ENCODE results near the gene CCDC167. TPM values are rescaled to one million over a fixed set of nuclear protein-coding genes. Genes with fewer than 3 reads are reported as not detected.
A peak's percentile ranks its signal among the peaks of the same experiment; 100 is the strongest.

CCDC167 gene
- total RNA-seq, 1 donor from 2014 or later, result 10.4 TPM

GRCh38 chr6:37531437-37532036 lies 31.8 kb upstream of the CCDC167 start:
- intact Hi-C loops (cut with DNase I), result no loop called here

GRCh38 chr6:37531026-37531425 lies 31.3 kb upstream of the CCDC167 start:
- intact Hi-C loops (cut with DNase I), result no loop called here
- DNase-seq (ENCODE audit: low spot score), result no peak
- ATAC-seq, result no peak

More at GRCh38 chr6:37531437-37532036, 31.8 kb upstream of the CCDC167 start:
- ATAC-seq (no peak), DNase-seq (ENCODE audit: low spot score) (no peak)

GRCh38 chr6:37530297-37530696 lies 30.6 kb upstream of the CCDC167 start:
- ATAC-seq (no peak), DNase-seq (ENCODE audit: low spot score) (no peak)
- intact Hi-C loops (cut with DNase I), result no loop called here

GRCh38 chr6:37528541-37528940 lies 28.8 kb upstream of the CCDC167 start:
- intact Hi-C loops (cut with DNase I), result no loop called here
- ATAC-seq (no peak), DNase-seq (ENCODE audit: low spot score) (no peak)

GRCh38 chr6:37525460-37526357 lies 26.0 kb upstream of the CCDC167 start:
- intact Hi-C loops (cut with DNase I), result no loop called here
- ATAC-seq (no peak), DNase-seq (ENCODE audit: low spot score) (no peak)

- ATAC-seq (no peak), DNase-seq (ENCODE audit: low spot score) (no peak)
- intact Hi-C loops (cut with DNase I), result no loop called here
These were observed 25.3 kb upstream of the CCDC167 start for GRCh38 chr6:37524970-37525318.

GRCh38 chr6:37524025-37524969 lies 24.6 kb upstream of the CCDC167 start:
- no peak for ATAC-seq
- intact Hi-C loops (cut with DNase I), result no loop called here
- no peak for DNase-seq (ENCODE audit: low spot score)

- intact Hi-C loops (cut with DNase I), result no loop called here
- DNase-seq (ENCODE audit: low spot score) (no peak), ATAC-seq (no peak)
These were observed 23.7 kb upstream of the CCDC167 start for GRCh38 chr6:37523412-37523811.

- DNase-seq (ENCODE audit: low spot score), result no peak
- no peak for ATAC-seq
- intact Hi-C loops (cut with DNase I), result no loop called here
These were observed 23.1 kb upstream of the CCDC167 start for GRCh38 chr6:37522836-37523235.

- no peak for ATAC-seq
- intact Hi-C loops (cut with DNase I), result no loop called here
- no peak for DNase-seq (ENCODE audit: low spot score)
These were observed 22.0 kb upstream of the CCDC167 start for GRCh38 chr6:37521674-37522073.

- ATAC-seq (no peak), DNase-seq (ENCODE audit: low spot score) (no peak)
- intact Hi-C loops (cut with DNase I), result no loop called here
These were observed 21.2 kb upstream of the CCDC167 start for GRCh38 chr6:37520926-37521325.

- ATAC-seq, result no peak
- no peak for DNase-seq (ENCODE audit: low spot score)
- intact Hi-C loops (cut with DNase I), result no loop called here
These were observed 19.8 kb upstream of the CCDC167 start for GRCh38 chr6:37519461-37519860.

- intact Hi-C loops (cut with DNase I), result no loop called here
- ATAC-seq (no peak), DNase-seq (ENCODE audit: low spot score) (no peak)
These were observed 18.4 kb upstream of the CCDC167 start for GRCh38 chr6:37518116-37518515.

- intact Hi-C loops (cut with DNase I), result no loop called here
- DNase-seq (ENCODE audit: low spot score) (no peak), ATAC-seq (peak; percentile 18)
These were observed 17.7 kb upstream of the CCDC167 start for GRCh38 chr6:37517411-37517812.

- DNase-seq (ENCODE audit: low spot score) (no peak), ATAC-seq (peak; percentile 26)
- intact Hi-C loops (cut with DNase I), result no loop called here
These were observed 17.3 kb upstream of the CCDC167 start for GRCh38 chr6:37516920-37517405.

GRCh38 chr6:37516076-37516919 lies 16.6 kb upstream of the CCDC167 start:
- no peak for DNase-seq (ENCODE audit: low spot score)
- intact Hi-C loops (cut with DNase I), result no loop called here
- ATAC-seq, result peak; percentile 31

GRCh38 chr6:37515712-37516075 lies 16.0 kb upstream of the CCDC167 start:
- intact Hi-C loops (cut with DNase I), result no loop called here
- ATAC-seq (no peak), DNase-seq (ENCODE audit: low spot score) (no peak)

- ATAC-seq (no peak), DNase-seq (ENCODE audit: low spot score) (no peak)
- intact Hi-C loops (cut with DNase I), result no loop called here
These were observed 15.1 kb upstream of the CCDC167 start for GRCh38 chr6:37514837-37515236.

- no peak for ATAC-seq
- DNase-seq (ENCODE audit: low spot score), result no peak
- intact Hi-C loops (cut with DNase I), result no loop called here
These were observed 14.7 kb upstream of the CCDC167 start for GRCh38 chr6:37514321-37514771.
